HG02870 (cell line): Measurements from ENCODE around the gene FAM53B.
A peak's percentile ranks its signal among the peaks of the same experiment; 100 is the strongest.

Source experiments
- ATAC-seq: cut with Tn5 transposase; IDR thresholded peaks from one replicate; pipeline ENCODE4 v1.9.1; 2021; ENCODE audit warnings: mild to moderate bottlenecking, moderate library complexity; ENCODE audit not compliant: unreplicated experiment

The FAM53B gene

DNA sequence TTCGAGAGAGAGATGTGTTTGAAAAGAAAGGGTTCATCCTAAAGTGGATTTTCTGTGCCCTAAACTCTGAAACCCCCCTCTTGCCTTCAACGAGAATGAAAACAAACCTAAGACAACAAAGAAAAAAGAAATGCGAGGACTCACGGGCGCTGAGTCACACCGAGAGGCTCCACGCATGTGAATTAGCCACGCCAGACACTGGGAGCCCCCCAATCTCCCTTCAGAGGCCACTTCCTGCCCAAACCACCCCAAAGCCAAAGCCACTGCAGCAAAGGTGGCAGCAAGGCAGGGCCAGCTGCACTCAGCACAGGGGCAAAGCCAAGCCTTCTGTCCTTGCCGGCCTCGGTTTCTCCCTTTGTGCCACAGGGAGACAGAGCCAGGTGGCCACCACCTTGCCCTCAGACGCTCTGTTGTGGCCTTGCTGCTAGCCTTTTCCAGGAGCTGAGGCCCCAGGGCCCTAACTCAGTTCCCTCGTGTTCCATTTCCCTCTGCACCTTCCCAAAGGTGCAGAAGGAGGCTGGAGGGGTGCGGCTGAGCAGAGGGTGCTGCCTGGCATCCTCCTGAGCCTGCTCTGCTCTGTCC is 93.3 kb downstream of the FAM53B start:
- ATAC-seq, result peak; percentile 41

- no peak for ATAC-seq
Observed at GRCh38 chr10:124650263-124650662, 93.9 kb downstream of the FAM53B start.

GRCh38 chr10:124649214-124649613 is 95.0 kb downstream of the FAM53B start:
- ATAC-seq, result no peak

- no peak for ATAC-seq
Observed at GRCh38 chr10:124648738-124649137, 95.4 kb downstream of the FAM53B start.

GRCh38 chr10:124648131-124648475 is 96.1 kb downstream of the FAM53B start:
- no peak for ATAC-seq

DNA sequence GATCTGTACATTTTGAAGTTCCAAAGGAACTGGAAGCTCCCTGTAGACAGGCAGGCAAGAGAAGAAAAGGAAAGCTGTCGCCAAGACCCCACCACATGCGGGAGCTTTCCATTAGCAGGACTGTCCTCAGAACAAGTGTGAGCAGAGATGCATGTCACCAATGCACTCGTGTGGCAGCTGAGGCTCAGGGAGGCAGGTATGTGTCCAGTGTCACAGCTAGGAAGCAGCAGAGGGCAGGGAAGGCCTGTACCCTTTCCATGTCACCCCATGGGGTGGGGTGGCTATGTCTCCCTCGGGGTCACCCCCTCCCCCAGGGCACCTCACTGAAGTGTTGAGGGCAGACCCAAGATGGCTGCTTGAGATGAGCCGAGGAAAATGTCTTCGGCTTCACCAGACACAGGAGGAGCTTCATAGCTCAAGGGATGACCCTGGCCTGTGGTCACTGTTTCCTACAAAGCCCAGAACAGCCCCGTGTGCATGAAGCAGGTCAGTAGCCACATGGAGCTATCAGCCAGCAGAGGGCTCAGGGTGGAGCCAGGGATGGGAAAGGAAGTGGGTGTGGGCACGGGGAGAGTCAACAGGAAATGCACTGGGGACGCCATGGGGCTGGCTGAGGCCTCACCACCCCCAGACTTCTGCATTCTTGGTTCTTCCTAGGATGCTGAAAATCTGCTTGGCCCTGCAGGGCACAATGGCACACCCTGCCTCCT is 96.6 kb downstream of the FAM53B start:
- no peak for ATAC-seq

- no peak for ATAC-seq
Observed at GRCh38 chr10:124646483-124647352, 97.5 kb downstream of the FAM53B start.

DNA sequence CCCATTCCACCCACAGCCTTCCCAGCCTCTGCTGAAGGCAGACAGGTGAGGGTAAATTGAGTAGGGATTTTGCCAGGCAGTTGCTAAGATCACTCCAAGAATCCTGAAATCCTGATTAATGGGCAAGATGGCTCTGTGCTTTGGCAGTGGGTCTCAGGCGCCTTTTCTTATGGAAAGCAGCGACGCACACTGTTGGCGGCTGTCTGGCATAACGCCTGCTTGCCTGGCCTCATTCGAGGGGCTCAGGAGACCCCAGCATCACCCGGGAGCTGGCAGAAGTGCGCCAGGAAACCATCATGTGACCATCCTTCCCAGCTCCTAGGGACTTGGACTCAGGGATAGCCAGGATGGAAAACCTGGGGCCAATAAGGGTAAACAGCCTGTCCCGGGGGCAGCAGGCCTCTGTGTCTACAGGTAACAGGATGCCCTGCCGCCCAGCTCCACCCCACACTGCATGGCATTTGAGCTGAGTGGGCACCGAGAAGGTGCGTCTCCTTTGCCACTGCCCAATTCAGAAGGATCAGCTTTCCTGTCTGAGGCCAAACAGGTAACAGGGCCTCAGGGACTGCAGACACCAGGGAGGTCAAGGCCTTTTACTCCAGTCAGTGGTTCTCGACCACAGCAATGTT is 98.6 kb downstream of the FAM53B start:
- no peak for ATAC-seq

DNA sequence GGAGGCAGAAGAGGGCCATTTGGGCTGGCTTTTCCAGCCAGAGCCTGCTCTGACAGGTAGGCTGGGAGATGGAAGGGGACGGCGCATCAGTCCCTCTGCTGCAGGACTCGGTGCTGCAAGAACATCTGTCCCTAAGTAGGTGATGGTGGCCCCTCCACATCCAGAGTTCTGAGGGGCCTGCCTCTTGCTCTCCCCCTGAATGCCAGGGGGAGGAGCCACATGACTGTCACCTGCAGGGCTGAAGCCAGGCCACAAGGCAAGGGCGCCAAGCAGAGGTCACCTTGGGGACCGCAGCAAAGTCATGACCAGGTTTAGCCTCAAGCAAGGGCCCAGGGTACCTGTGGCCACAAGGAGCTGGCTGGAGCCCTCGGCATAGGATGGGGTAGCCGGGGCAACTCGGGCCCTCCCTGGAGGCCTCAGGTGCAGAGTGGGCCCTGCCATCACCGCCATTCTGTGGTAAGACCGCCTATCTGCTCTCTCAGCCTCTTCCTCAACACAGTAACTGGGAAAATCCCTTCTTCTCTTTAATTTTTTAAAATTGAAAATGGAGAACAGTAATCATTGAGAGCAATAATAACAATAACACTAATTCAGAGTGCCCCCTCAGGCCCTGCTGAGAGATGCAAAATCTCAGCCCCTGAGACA is 99.3 kb downstream of the FAM53B start:
- ATAC-seq, result no peak

- no peak for ATAC-seq
Observed at GRCh38 chr10:124644236-124644635, 99.9 kb downstream of the FAM53B start.

GRCh38 chr10:124643330-124644009 is 100.7 kb downstream of the FAM53B start:
- ATAC-seq, result no peak

DNA sequence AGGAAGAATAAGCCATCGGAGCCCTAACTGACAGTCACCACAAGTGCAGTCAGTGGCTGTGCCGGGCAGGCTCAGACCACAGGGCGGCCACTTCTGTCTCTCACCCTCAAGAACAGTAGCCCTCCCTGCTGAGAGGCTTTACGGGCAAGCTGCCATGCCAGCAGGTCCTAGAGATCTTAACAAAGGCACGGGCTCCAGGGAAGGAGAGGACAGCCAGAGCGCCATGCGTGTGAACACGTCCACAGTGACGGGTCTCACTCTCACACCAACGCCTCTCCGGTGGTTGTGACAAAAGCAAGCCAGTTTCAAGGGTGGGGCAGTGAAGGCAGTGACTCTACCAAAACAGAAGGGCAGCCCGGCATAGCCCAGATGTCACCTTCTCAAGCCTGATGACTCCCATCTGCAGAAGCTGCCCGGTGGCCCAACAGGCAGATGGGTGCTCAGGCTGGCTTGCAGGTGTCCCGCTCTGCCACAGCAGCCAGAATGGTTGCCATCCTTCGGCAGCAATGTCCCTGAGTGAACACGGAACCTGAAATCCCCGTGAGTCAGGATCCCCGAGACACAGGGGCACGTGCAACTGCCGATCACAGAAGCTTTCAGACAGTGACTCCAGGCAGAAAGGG is 102.0 kb downstream of the FAM53B start:
- ATAC-seq, result no peak

DNA sequence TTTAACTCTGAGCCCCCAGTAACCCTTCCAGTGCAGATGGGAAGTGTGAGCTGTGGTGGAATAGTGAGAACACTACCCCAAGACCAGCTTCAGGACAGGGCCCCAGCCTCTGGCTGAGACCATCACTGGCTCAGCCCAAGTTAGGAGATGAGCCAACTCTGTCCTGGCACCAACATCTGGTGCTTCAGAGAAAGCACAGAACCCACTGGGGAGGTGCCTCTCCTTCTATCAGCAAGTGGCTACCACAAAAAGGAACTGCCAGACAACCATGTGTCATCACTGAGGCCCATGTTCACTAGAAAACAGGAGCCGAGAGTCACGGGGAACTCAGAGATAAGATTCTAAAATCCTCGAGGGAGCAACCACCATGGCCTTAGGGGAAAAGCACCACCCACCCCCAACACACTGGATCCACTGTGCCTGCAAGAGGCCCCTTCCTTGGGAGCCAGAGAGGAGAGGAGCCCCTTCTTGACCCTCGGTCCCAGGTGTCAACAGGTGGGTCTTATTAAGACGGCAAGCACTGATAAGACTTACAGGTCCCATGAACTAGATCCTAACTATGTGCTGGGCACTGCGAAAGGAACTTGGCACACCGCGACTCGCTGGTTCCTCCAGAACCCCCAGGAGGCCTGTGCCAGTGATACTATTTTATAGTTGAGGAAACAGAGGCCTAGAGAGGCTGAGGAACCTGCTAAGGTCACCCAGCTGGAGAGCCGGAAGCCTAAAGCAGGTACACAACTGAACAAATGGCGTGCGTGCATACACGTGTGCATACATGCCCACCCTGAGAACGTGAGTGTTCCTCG is 102.7 kb downstream of the FAM53B start:
- no peak for ATAC-seq

- no peak for ATAC-seq
Observed at GRCh38 chr10:124640538-124641231, 103.5 kb downstream of the FAM53B start.

DNA sequence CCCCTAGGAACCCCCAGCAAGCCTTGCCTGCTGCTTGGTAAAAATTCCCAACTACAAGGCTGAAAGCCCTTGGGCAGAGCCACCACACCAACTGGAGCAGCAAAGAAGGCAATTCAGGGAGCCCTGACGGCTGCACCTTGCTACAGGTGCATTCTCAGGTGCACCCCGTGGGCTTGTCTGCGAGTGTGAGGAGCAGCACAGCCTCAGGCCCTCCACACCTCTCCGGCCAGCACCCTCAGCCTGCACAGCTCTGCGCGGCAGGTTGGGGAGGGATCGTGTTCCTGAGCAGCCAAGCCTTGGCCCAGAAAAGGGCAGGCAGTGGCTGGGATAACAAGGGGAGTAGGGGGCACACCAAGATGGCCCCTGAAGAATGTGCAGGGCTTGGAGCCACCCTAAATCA is 104.1 kb downstream of the FAM53B start:
- no peak for ATAC-seq

DNA sequence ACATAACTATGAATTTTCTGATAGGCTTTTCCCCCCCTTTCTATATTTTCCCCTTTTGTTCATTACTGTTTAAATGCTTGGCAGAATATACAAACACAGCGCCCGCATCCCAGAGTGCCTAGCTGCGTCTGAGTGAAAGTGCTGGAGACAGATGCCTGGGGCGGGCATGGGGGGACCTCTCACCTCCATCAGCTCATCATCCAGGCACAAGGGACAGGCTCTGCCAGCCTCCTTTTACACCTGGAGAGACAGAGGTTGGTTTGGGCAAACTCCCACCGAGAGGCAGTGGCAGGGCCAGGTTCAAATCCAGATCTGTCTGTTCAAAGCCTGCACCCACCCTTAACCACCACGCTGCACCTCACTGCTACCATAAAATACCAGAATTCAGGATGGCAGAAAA is 104.5 kb downstream of the FAM53B start:
- no peak for ATAC-seq

DNA sequence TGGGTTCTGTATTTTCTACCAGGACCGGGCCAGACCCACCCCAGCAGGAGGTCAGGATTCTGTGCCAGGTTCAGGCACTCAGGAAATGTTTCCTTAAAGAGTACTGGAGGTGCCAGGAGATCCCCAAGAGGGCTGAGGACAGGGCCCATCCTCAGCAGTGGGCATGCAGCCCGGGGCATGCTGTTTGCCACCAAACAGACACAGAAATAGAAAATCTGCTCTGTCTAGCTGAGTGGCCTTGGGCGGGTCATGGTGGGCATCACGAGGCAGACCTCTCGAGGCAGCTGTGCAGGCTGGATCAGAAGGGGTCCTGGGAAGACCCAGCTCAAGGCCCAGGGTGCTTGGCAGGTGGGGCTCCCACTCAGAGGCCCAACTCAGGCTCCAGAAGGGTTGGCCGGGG is 105.0 kb downstream of the FAM53B start:
- no peak for ATAC-seq

- no peak for ATAC-seq
Observed at GRCh38 chr10:124637746-124638145, 106.4 kb downstream of the FAM53B start.
